Stomach (tissue), 4 donors: ENCODE data around the gene KIR3DL1.
"Not testable (repeated sequence)": the region's sequence is repeated elsewhere in the genome, so short reads cannot be mapped to it uniquely, and the experiment has no call there.

Experiments
- POLR2A ChIP-seq, 4 donors: fragments of 450-650 bp; IDR thresholded peaks; one replicate each; pipeline ENCODE4 v1.6.1; 2016; ENCODE audit warnings: antibody characterized with exemption in 4 of 4, control low read depth in 2 of 4, mild to moderate bottlenecking in 1 of 4, moderate library complexity in 1 of 4
- POLR2AphosphoS5 ChIP-seq, 3 donors: sonication (generic); formaldehyde crosslinking; IDR thresholded peaks; one replicate each; pipeline ENCODE4 v1.6.1; 2016; ENCODE audit warnings: antibody characterized with exemption in 3 of 3
- TF ChIP-seq, protein P1 (sequence below), 7 experiments: fragments of 450-650 bp in 4 of 7; fragments of 200-600 bp in 3 of 7; sonication (generic) in 3 of 7; IDR thresholded peaks; one replicate each; pipeline ENCODE4 v1.5.1; 2016 to 2019; ENCODE audit warnings: antibody characterized with exemption in 7 of 7, control low read depth in 2 of 7, mild to moderate bottlenecking in 1 of 7

DNA sequence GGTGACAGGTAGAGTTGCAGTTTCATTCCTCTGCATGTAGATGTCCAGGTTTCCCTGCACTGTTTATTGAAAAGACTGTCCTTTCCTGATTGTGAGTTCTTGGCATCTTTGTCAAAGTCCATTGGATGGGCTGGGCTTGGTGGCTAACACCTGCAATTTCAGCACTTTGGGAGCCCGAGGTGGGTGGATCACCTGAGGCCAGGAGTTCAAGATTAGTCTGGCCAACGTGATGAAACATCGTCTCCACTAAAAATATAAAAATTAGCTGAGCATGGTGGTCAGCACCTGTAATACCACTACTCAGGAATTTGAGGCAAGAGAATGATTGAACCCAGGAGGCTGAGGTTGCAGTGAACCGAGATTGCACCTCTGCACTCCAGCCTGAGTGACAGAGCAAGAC, 38.4 kb upstream of the KIR3DL1 start:
- TF ChIP-seq, protein P1, sequence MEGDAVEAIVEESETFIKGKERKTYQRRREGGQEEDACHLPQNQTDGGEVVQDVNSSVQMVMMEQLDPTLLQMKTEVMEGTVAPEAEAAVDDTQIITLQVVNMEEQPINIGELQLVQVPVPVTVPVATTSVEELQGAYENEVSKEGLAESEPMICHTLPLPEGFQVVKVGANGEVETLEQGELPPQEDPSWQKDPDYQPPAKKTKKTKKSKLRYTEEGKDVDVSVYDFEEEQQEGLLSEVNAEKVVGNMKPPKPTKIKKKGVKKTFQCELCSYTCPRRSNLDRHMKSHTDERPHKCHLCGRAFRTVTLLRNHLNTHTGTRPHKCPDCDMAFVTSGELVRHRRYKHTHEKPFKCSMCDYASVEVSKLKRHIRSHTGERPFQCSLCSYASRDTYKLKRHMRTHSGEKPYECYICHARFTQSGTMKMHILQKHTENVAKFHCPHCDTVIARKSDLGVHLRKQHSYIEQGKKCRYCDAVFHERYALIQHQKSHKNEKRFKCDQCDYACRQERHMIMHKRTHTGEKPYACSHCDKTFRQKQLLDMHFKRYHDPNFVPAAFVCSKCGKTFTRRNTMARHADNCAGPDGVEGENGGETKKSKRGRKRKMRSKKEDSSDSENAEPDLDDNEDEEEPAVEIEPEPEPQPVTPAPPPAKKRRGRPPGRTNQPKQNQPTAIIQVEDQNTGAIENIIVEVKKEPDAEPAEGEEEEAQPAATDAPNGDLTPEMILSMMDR (IDR thresholded peaks at IDR 0.05) = not testable (repeated sequence)
- TF ChIP-seq POLR2AphosphoS5, POLR2A (IDR thresholded peaks at IDR 0.05): not testable (repeated sequence)
